ENCODE results near the gene ADAMTS17.

The ADAMTS17 gene

GRCh38 chr15:100021653-100022052, 320.1 kb downstream of the ADAMTS17 start:
- Histone ChIP-seq H3K27me3 (ENCODE audit: control insufficient read depth, insufficient read depth, low read length) (no peaks in the 10 kb centered on the region), H3K36me3 (ENCODE audit: control insufficient read depth, insufficient read depth, low read length) (no peaks in the 10 kb centered on the region), H3K9me3 (ENCODE audit: control insufficient read depth, insufficient read depth, low read depth, low read length) (peaks cover under 1% of the 10 kb centered on the region; the same call in 1 of the 2 replicates), H3K4me3 (ENCODE audit: low read depth, low read length) (no peak overlapping the region), H3K4me1 (ENCODE audit: control insufficient read depth, insufficient read depth, low read length) (peaks cover 16% of the 10 kb centered on the region), H3K9ac (ENCODE audit: low read length) (no peak overlapping the region), H3K27ac (ENCODE audit: low read depth, low read length) (no peak overlapping the region)

- no peaks in the 10 kb centered on the region for H3K9me3 ChIP-seq (ENCODE audit: control insufficient read depth, insufficient read depth, low read depth, low read length)
- H3K27ac ChIP-seq (ENCODE audit: low read depth, low read length): no peak overlapping the region
- H3K9ac ChIP-seq (ENCODE audit: low read length): no peak overlapping the region
- H3K4me1 ChIP-seq (ENCODE audit: control insufficient read depth, insufficient read depth, low read length): peaks cover 16% of the 10 kb centered on the region
- no peaks in the 10 kb centered on the region for H3K36me3 ChIP-seq (ENCODE audit: control insufficient read depth, insufficient read depth, low read length)
- no peaks in the 10 kb centered on the region for H3K27me3 ChIP-seq (ENCODE audit: control insufficient read depth, insufficient read depth, low read length)
- H3K4me3 ChIP-seq (ENCODE audit: low read depth, low read length): no peak overlapping the region
Measured at GRCh38 chr15:100020614-100021013, 321.2 kb downstream of the ADAMTS17 start.

- H3K27ac ChIP-seq (ENCODE audit: low read depth, low read length): no peak overlapping the region; the same call in 1 of the 2 replicates
Measured at GRCh38 chr15:100020189-100020588, 321.6 kb downstream of the ADAMTS17 start.

GRCh38 chr15:100019601-100020000, 322.2 kb downstream of the ADAMTS17 start:
- H3K9ac ChIP-seq (ENCODE audit: low read length): no peak overlapping the region
- H3K27ac ChIP-seq (ENCODE audit: low read depth, low read length): no peak overlapping the region
- no peak overlapping the region for H3K4me3 ChIP-seq (ENCODE audit: low read depth, low read length)
- no peaks in the 10 kb centered on the region for H3K9me3 ChIP-seq (ENCODE audit: control insufficient read depth, insufficient read depth, low read depth, low read length)
- H3K4me1 ChIP-seq (ENCODE audit: control insufficient read depth, insufficient read depth, low read length): peaks cover 16% of the 10 kb centered on the region
- no peaks in the 10 kb centered on the region for H3K27me3 ChIP-seq (ENCODE audit: control insufficient read depth, insufficient read depth, low read length)
- H3K36me3 ChIP-seq (ENCODE audit: control insufficient read depth, insufficient read depth, low read length): no peaks in the 10 kb centered on the region

More at GRCh38 chr15:100020189-100020588, 321.6 kb downstream of the ADAMTS17 start:
- no peak overlapping the region for H3K4me3 ChIP-seq (ENCODE audit: low read depth, low read length)
- no peaks in the 10 kb centered on the region for H3K9me3 ChIP-seq (ENCODE audit: control insufficient read depth, insufficient read depth, low read depth, low read length)
- H3K9ac ChIP-seq (ENCODE audit: low read length): no peak overlapping the region
- H3K36me3 ChIP-seq (ENCODE audit: control insufficient read depth, insufficient read depth, low read length): no peaks in the 10 kb centered on the region
- H3K4me1 ChIP-seq (ENCODE audit: control insufficient read depth, insufficient read depth, low read length): peaks cover 16% of the 10 kb centered on the region
- no peaks in the 10 kb centered on the region for H3K27me3 ChIP-seq (ENCODE audit: control insufficient read depth, insufficient read depth, low read length)

- Histone ChIP-seq H3K4me1 (ENCODE audit: control insufficient read depth, insufficient read depth, low read length) (peaks cover 16% of the 10 kb centered on the region), H3K9ac (ENCODE audit: low read length) (no peak overlapping the region), H3K4me3 (ENCODE audit: low read depth, low read length) (no peak overlapping the region), H3K27ac (ENCODE audit: low read depth, low read length) (no peak overlapping the region), H3K27me3 (ENCODE audit: control insufficient read depth, insufficient read depth, low read length) (no peaks in the 10 kb centered on the region), H3K9me3 (ENCODE audit: control insufficient read depth, insufficient read depth, low read depth, low read length) (no peaks in the 10 kb centered on the region), H3K36me3 (ENCODE audit: control insufficient read depth, insufficient read depth, low read length) (no peaks in the 10 kb centered on the region)
Measured at GRCh38 chr15:100018191-100018590, 323.6 kb downstream of the ADAMTS17 start.

- H3K4me1 ChIP-seq (ENCODE audit: control insufficient read depth, insufficient read depth, low read length): peaks cover 16% of the 10 kb centered on the region
- no peaks in the 10 kb centered on the region for H3K36me3 ChIP-seq (ENCODE audit: control insufficient read depth, insufficient read depth, low read length)
- H3K9ac ChIP-seq (ENCODE audit: low read length): no peak overlapping the region
- no peaks in the 10 kb centered on the region for H3K27me3 ChIP-seq (ENCODE audit: control insufficient read depth, insufficient read depth, low read length)
- H3K9me3 ChIP-seq (ENCODE audit: control insufficient read depth, insufficient read depth, low read depth, low read length): no peaks in the 10 kb centered on the region
- no peak overlapping the region for H3K27ac ChIP-seq (ENCODE audit: low read depth, low read length)
- no peak overlapping the region for H3K4me3 ChIP-seq (ENCODE audit: low read depth, low read length)
Measured at GRCh38 chr15:100017140-100017539, 324.6 kb downstream of the ADAMTS17 start.

GRCh38 chr15:100016632-100017031, 325.1 kb downstream of the ADAMTS17 start:
- no peaks in the 10 kb centered on the region for H3K36me3 ChIP-seq (ENCODE audit: control insufficient read depth, insufficient read depth, low read length)
- H3K4me1 ChIP-seq (ENCODE audit: control insufficient read depth, insufficient read depth, low read length): peaks cover 16% of the 10 kb centered on the region
- no peaks in the 10 kb centered on the region for H3K9me3 ChIP-seq (ENCODE audit: control insufficient read depth, insufficient read depth, low read depth, low read length)
- H3K27ac ChIP-seq (ENCODE audit: low read depth, low read length): no peak overlapping the region
- no peak overlapping the region for H3K4me3 ChIP-seq (ENCODE audit: low read depth, low read length)
- H3K9ac ChIP-seq (ENCODE audit: low read length): no peak overlapping the region
- H3K27me3 ChIP-seq (ENCODE audit: control insufficient read depth, insufficient read depth, low read length): no peaks in the 10 kb centered on the region

GRCh38 chr15:100011235-100011634, 330.5 kb downstream of the ADAMTS17 start:
- Histone ChIP-seq H3K4me1 (ENCODE audit: control insufficient read depth, insufficient read depth, low read length) (no peaks in the 10 kb centered on the region), H3K9me3 (ENCODE audit: control insufficient read depth, insufficient read depth, low read depth, low read length) (no peaks in the 10 kb centered on the region), H3K27ac (ENCODE audit: low read depth, low read length) (no peak overlapping the region)

GRCh38 chr15:100009372-100009771, 332.4 kb downstream of the ADAMTS17 start:
- no peak overlapping the region for H3K4me3 ChIP-seq (ENCODE audit: low read depth, low read length)
- H3K9ac ChIP-seq (ENCODE audit: low read length): no peak overlapping the region
- H3K27me3 ChIP-seq (ENCODE audit: control insufficient read depth, insufficient read depth, low read length): no peaks in the 10 kb centered on the region
- no peaks in the 10 kb centered on the region for H3K4me1 ChIP-seq (ENCODE audit: control insufficient read depth, insufficient read depth, low read length)
- no peaks in the 10 kb centered on the region for H3K9me3 ChIP-seq (ENCODE audit: control insufficient read depth, insufficient read depth, low read depth, low read length)
- no peaks in the 10 kb centered on the region for H3K36me3 ChIP-seq (ENCODE audit: control insufficient read depth, insufficient read depth, low read length)
- no peak overlapping the region for H3K27ac ChIP-seq (ENCODE audit: low read depth, low read length)

More at GRCh38 chr15:100011235-100011634, 330.5 kb downstream of the ADAMTS17 start:
- Histone ChIP-seq H3K36me3 (ENCODE audit: control insufficient read depth, insufficient read depth, low read length) (no peaks in the 10 kb centered on the region), H3K9ac (ENCODE audit: low read length) (no peak overlapping the region), H3K27me3 (ENCODE audit: control insufficient read depth, insufficient read depth, low read length) (no peaks in the 10 kb centered on the region), H3K4me3 (ENCODE audit: low read depth, low read length) (no peak overlapping the region)

- Histone ChIP-seq H3K4me1 (ENCODE audit: control insufficient read depth, insufficient read depth, low read length) (no peaks in the 10 kb centered on the region), H3K27me3 (ENCODE audit: control insufficient read depth, insufficient read depth, low read length) (no peaks in the 10 kb centered on the region), H3K9ac (ENCODE audit: low read length) (no peak overlapping the region), H3K4me3 (ENCODE audit: low read depth, low read length) (no peak overlapping the region), H3K9me3 (ENCODE audit: control insufficient read depth, insufficient read depth, low read depth, low read length) (no peaks in the 10 kb centered on the region), H3K27ac (ENCODE audit: low read depth, low read length) (no peak overlapping the region), H3K36me3 (ENCODE audit: control insufficient read depth, insufficient read depth, low read length) (no peaks in the 10 kb centered on the region)
Measured at GRCh38 chr15:100008258-100008657, 333.5 kb downstream of the ADAMTS17 start.

GRCh38 chr15:100007609-100008008, 334.2 kb downstream of the ADAMTS17 start:
- Histone ChIP-seq H3K36me3 (ENCODE audit: control insufficient read depth, insufficient read depth, low read length) (no peaks in the 10 kb centered on the region), H3K4me3 (ENCODE audit: low read depth, low read length) (no peak overlapping the region), H3K9ac (ENCODE audit: low read length) (no peak overlapping the region), H3K27ac (ENCODE audit: low read depth, low read length) (no peak overlapping the region), H3K4me1 (ENCODE audit: control insufficient read depth, insufficient read depth, low read length) (no peaks in the 10 kb centered on the region), H3K27me3 (ENCODE audit: control insufficient read depth, insufficient read depth, low read length) (no peaks in the 10 kb centered on the region), H3K9me3 (ENCODE audit: control insufficient read depth, insufficient read depth, low read depth, low read length) (no peaks in the 10 kb centered on the region)

- Histone ChIP-seq H3K27ac (ENCODE audit: low read depth, low read length) (no peak overlapping the region), H3K4me3 (ENCODE audit: low read depth, low read length) (no peak overlapping the region), H3K4me1 (ENCODE audit: control insufficient read depth, insufficient read depth, low read length) (no peaks in the 10 kb centered on the region), H3K27me3 (ENCODE audit: control insufficient read depth, insufficient read depth, low read length) (no peaks in the 10 kb centered on the region), H3K9me3 (ENCODE audit: control insufficient read depth, insufficient read depth, low read depth, low read length) (no peaks in the 10 kb centered on the region), H3K36me3 (ENCODE audit: control insufficient read depth, insufficient read depth, low read length) (no peaks in the 10 kb centered on the region), H3K9ac (ENCODE audit: low read length) (no peak overlapping the region)
Measured at GRCh38 chr15:100005715-100006114, 336.1 kb downstream of the ADAMTS17 start.

All from HUES6 (cell line).